NB4 (cell line): ENCODE results near the gene TOR1A.
A peak's percentile ranks its signal among the peaks of the same experiment; 100 is the strongest.

Experiments
- DNase-seq: peaks from one replicate; pipeline ENCODE4 v3.0.0; 2010; ENCODE audit warnings: low read depth
- H3K4me3 ChIP-seq: one replicate; pipeline ENCODE4 v1.5.1; 2011; ENCODE audit warnings: mild to moderate bottlenecking, low read depth, low read length, moderate library complexity
- MAX ChIP-seq: IDR thresholded peaks from 2 replicates; pipeline ENCODE4 v1.6.1; 2011; ENCODE audit warnings: low read depth, low read length
- MYC ChIP-seq: IDR thresholded peaks from 2 replicates; pipeline ENCODE4 v1.6.1; 2011; ENCODE audit warnings: low read depth, low read length
- POLR2A ChIP-seq: IDR thresholded peaks from 2 replicates; pipeline ENCODE4 v1.6.1; 2011; ENCODE audit warnings: mild to moderate bottlenecking; ENCODE audit not compliant: insufficient read length; ENCODE audit errors: extremely low read depth
- TF ChIP-seq, protein P1 (sequence below): IDR thresholded peaks from one replicate; pipeline ENCODE4 v1.5.1; 2012; ENCODE audit warnings: low read depth, low read length

The TOR1A gene, protein sequence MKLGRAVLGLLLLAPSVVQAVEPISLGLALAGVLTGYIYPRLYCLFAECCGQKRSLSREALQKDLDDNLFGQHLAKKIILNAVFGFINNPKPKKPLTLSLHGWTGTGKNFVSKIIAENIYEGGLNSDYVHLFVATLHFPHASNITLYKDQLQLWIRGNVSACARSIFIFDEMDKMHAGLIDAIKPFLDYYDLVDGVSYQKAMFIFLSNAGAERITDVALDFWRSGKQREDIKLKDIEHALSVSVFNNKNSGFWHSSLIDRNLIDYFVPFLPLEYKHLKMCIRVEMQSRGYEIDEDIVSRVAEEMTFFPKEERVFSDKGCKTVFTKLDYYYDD

DNA sequence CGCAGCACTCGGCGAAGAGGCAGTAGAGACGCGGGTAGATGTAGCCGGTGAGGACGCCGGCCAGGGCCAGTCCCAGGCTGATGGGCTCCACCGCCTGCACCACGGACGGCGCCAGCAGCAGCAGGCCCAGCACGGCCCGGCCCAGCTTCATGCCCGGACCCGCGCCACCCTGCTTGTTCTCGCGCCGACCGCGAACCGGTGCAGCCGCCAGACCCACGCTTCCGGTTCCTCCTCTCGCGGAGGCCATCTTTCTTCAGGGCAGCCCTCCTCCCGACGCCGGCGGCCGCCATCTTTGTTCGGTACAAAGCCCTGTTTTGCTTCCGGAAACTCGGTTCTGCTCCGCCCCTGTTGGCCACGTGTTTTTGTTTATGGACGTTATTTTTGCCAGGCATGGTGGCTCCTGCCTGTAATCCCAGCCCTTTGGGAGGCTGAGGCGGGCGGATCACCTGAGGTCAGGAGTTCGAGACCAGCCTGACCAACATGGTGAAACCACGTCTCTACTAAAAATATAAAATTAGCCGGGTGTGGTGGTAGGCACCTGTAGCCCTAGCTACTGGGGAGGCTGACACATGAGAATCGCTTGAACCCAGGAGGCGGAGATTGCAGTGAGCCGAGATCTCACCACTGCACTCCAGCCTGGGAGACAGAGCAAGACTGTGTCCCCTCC, at the start of gene TOR1A:
TSS of gene TOR1A (minus strand) at position 202 of the 667 bp plus-strand sequence. CDS start at position 151, 51 bp downstream.
- DNase-seq, result peak; percentile 95

DNA sequence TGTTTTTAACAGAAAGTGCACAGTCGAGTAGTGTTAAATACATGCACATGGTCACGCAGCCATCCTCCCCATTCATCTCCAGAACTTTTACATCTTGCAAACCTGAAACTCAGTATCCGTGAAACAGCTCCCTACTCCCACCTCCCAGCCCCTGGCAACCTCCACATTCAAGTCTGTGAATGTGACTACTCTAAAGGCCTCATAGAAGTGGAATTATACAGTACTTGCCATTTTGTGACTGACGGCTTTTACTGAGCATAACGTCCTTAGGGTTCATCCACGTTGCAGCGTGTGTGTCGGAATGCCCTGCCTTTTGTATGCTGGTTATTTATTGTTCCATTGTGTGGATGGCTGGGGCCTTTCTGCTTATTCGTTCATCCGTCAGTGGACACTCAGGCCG, 47.1 kb upstream of the TOR1A start:
- DNase-seq, result no peak
- TF ChIP-seq MAX (no peak), POLR2A (no peak), MYC (no peak)
- TF ChIP-seq, protein P1, sequence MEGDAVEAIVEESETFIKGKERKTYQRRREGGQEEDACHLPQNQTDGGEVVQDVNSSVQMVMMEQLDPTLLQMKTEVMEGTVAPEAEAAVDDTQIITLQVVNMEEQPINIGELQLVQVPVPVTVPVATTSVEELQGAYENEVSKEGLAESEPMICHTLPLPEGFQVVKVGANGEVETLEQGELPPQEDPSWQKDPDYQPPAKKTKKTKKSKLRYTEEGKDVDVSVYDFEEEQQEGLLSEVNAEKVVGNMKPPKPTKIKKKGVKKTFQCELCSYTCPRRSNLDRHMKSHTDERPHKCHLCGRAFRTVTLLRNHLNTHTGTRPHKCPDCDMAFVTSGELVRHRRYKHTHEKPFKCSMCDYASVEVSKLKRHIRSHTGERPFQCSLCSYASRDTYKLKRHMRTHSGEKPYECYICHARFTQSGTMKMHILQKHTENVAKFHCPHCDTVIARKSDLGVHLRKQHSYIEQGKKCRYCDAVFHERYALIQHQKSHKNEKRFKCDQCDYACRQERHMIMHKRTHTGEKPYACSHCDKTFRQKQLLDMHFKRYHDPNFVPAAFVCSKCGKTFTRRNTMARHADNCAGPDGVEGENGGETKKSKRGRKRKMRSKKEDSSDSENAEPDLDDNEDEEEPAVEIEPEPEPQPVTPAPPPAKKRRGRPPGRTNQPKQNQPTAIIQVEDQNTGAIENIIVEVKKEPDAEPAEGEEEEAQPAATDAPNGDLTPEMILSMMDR, result no peak
- no peak overlapping the region for H3K4me3 ChIP-seq

More for the DNA sequence above, at the start of gene TOR1A:
- TF ChIP-seq MYC (peak; percentile 77), POLR2A (peak; percentile 74), MAX (peak; percentile 98)
- TF ChIP-seq, protein P1, result no peak
- H3K4me3 ChIP-seq, result peak within 1 kb of the TSS; percentile 83

DNA sequence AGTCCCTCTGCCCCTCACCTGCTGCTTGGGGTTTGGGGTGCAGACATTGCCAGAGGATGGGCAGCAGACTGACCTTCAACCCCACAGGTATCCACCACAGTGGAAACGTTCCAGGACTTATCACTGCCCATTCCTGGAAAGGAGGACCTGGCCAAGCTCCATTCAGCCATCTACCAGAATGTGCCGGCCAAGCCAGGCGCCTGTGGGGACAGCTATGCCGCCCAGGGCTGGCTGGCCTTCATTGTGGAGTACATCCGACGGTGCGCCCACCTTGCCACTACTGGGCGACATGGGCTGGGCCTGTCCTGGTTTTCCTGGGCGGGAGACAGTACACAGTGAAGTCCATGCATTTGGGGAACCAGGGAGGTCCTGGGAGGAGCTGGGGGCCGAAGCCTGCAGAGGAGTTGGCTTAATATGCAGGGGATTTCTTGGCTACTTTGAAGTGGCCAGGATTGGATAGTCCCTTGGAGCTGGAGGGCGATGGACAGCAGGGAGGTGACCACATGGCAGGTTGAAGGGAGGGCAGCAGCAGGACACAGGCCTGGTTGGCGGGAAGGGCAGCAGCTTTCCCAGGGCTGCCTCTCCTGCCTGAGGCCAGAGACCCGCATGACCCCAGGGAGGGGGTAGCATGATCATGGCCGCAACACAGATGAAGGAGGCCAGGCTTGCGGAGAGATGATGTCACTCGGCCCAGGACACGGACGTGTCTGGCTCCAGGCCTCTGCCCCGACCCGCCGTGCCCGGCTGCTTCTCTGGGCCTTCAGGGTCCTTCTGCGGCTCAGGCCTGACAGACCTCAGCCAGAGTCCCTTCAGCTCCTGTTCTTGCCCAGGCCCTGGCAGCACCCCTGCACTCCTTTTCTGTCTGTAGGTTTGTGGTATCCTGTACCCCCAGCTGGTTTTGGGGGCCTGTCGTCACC, 45.9 kb upstream of the TOR1A start:
- DNase-seq, result no peak
- TF ChIP-seq MAX (no peak), POLR2A (no peak), MYC (no peak)
- TF ChIP-seq, protein P1, result no peak
- no peak overlapping the region for H3K4me3 ChIP-seq

DNA sequence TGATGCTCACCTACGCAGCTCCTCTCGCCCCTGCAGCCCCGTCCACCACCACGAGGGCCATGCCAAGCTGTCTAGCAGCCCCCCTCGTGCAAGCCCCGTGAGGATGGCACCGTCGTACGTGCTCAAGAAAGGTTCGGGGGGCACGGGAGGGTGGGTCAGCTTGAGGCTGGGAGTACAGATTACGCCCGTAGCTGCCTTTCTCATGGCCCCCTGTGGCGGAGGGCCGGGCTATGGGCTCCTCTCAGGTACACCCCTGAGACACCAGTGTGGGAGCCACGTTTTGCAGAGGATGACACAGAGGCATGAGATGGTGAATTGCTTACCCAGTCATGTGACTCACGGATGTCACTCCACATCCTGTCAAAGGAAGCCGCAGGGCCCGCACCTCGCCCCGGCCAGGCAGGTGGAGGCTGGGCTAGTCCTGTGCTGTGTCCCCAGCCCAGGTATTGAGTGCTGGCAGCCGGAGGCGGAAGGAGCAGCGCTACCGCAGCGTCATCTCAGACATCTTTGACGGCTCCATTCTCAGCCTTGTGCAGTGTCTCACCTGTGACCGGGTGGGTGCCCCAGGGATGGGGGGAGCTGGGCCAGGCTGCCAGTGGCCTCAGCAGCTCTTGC, 45.0 kb upstream of the TOR1A start:
- TF ChIP-seq MYC (no peak), POLR2A (no peak), MAX (no peak)
- TF ChIP-seq, protein P1, result no peak
- no peak for DNase-seq
- no peak overlapping the region for H3K4me3 ChIP-seq
